Sigmoid colon (tissue), 4 donors: Measurements from ENCODE around the gene COL28A1.

Experiments
- EP300 ChIP-seq, 4 donors: sonication (generic); formaldehyde crosslinking; IDR thresholded peaks; one replicate each; pipeline ENCODE4 v1.6.1; 2017; ENCODE audit warnings: antibody characterized with exemption in 4 of 4
- POLR2A ChIP-seq, 2 donors: fragments of 450-650 bp; IDR thresholded peaks; one replicate each; pipeline ENCODE4 v1.6.1; 2016; ENCODE audit warnings: antibody characterized with exemption in 2 of 2, mild to moderate bottlenecking in 2 of 2, moderate library complexity in 2 of 2
- POLR2AphosphoS5 ChIP-seq, 4 donors: sonication (generic); formaldehyde crosslinking; IDR thresholded peaks; one replicate each; pipeline ENCODE4 v1.6.1; 2017; ENCODE audit warnings: antibody characterized with exemption in 4 of 4
- TF ChIP-seq, protein P1 (sequence below), 4 experiments: fragments of 450-650 bp in 3 of 4; fragments of 200-600 bp in 1 of 4; IDR thresholded peaks; one replicate each; pipeline ENCODE4 v1.5.1; 2016 to 2019; ENCODE audit warnings: antibody characterized with exemption in 4 of 4, mild to moderate bottlenecking in 3 of 4, moderate library complexity in 2 of 4

- TF ChIP-seq, protein P1, sequence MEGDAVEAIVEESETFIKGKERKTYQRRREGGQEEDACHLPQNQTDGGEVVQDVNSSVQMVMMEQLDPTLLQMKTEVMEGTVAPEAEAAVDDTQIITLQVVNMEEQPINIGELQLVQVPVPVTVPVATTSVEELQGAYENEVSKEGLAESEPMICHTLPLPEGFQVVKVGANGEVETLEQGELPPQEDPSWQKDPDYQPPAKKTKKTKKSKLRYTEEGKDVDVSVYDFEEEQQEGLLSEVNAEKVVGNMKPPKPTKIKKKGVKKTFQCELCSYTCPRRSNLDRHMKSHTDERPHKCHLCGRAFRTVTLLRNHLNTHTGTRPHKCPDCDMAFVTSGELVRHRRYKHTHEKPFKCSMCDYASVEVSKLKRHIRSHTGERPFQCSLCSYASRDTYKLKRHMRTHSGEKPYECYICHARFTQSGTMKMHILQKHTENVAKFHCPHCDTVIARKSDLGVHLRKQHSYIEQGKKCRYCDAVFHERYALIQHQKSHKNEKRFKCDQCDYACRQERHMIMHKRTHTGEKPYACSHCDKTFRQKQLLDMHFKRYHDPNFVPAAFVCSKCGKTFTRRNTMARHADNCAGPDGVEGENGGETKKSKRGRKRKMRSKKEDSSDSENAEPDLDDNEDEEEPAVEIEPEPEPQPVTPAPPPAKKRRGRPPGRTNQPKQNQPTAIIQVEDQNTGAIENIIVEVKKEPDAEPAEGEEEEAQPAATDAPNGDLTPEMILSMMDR (IDR thresholded peaks at IDR 0.05): no peak
- TF ChIP-seq POLR2A (IDR thresholded peaks at IDR 0.05) (no peak), EP300 (IDR thresholded peaks at IDR 0.05) (no peak), POLR2AphosphoS5 (IDR thresholded peaks at IDR 0.05) (no peak)
Measured at GRCh38 chr7:7426676-7427075, 109.0 kb downstream of the COL28A1 start.
